T-helper 2 cell treated with Interferon-gamma antibody and Interleukin-4, amounts not matched to agents 100 ng/mL and 5 ng/mL, for 36 hours (primary cell): Measurements from ENCODE around the gene CLCN2. TPM values are rescaled to one million over a fixed set of nuclear protein-coding genes. Genes with fewer than 3 reads are reported as not detected.
"Not testable (repeated sequence)": the region's sequence is repeated elsewhere in the genome, so short reads cannot be mapped to it uniquely, and the experiment has no call there.

ENCODE experiments used
- intact Hi-C: fragments of 100-400 bp; cut with micrococcal nuclease; formaldehyde crosslinking; loops from one replicate; pipeline ENCODE4 v1.15.1; 2023
- total RNA-seq: library from RNA; stranded (reverse); gene quantifications from 2 replicates; pipeline ENCODE4 v1.2.3, GENCODE V29; 2022

CLCN2 gene
- total RNA-seq, 1 donor from 2014 or later: 4.0 TPM

DNA sequence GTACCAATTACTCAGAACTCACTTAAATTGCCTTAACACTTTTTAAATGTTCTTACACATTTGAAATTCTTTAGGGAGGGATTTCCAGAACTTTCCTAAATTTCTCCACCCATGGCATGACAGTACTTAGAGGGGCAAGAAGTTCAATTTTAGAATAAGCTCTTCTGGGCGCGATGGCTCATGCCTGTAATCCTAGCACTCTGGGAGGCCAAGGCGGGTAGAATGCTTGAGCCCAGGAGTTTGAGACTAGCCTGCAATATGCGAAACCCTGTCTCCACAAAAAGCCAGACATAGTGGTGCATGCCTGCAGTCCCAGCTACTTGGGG is 13.4 kb downstream of the CLCN2 start:
- intact Hi-C loops: no loop called here

GRCh38 chr3:184347321-184348056 is 13.9 kb downstream of the CLCN2 start:
- intact Hi-C loops: no loop called here

DNA sequence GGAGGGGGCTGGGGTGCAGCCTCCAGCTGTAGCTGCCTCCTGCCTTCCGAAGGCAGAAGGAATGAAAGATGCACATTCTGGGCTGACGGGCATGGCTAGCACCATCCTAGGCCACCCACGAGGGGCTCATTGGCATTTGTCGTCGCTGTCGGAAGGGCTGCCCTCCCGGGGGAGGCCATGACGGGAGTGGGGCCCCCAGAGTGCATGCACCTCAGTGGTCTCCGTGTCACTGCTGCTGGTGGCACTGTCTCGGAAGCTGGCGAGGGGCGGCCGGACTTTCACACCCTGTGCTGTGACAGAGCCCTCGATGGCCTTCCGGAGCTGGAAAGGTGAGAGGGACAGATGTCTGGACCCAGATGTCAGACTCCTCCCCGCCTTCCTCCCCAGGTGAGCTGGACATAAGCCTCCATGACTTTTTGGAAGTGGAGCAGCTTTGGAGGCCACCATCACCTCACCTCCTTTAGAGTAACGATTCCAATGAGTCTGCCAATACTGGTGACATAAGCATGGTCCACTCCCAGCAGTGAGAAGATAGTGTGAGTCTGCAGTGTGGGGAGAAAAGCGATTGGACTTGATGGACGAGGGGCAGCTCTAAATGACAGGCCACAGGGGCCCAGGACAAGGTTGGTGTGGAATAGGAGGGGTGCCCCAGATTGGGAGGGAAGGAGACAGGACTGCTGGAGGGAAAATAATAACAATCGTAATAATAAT is 14.8 kb downstream of the CLCN2 start:
- intact Hi-C loops: no loop called here

DNA sequence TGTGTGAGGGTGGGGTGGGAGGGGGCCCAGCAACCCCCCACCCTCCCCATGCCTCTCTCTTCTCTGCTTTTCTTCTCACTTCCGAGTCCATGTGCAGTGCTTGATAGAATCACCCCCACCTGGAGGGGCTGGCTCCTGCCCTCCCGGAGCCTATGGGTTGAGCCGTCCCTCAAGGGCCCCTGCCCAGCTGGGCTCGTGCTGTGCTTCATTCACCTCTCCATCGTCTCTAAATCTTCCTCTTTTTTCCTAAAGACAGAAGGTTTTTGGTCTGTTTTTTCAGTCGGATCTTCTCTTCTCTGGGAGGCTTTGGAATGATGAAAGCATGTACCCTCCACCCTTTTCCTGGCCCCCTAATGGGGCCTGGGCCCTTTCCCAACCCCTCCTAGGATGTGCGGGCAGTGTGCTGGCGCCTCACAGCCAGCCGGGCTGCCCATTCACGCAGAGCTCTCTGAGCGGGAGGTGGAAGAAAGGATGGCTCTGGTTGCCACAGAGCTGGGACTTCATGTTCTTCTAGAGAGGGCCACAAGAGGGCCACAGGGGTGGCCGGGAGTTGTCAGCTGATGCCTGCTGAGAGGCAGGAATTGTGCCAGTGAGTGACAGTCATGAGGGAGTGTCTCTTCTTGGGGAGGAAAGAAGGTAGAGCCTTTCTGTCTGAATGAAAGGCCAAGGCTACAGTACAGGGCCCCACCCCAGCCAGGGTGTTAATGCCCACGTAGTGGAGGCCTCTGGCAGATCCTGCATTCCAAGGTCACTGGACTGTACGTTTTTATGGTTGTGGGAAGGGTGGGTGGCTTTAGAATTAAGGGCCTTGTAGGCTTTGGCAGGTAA is 15.9 kb downstream of the CLCN2 start:
- intact Hi-C loops: no loop called here

GRCh38 chr3:184344579-184345316 is 16.7 kb downstream of the CLCN2 start:
- intact Hi-C loops: no loop called here

- intact Hi-C loops: no loop called here
These were observed 18.1 kb downstream of the CLCN2 start for GRCh38 chr3:184343200-184343876.

GRCh38 chr3:184341925-184342324 is 19.5 kb downstream of the CLCN2 start:
- intact Hi-C loops: no loop called here

DNA sequence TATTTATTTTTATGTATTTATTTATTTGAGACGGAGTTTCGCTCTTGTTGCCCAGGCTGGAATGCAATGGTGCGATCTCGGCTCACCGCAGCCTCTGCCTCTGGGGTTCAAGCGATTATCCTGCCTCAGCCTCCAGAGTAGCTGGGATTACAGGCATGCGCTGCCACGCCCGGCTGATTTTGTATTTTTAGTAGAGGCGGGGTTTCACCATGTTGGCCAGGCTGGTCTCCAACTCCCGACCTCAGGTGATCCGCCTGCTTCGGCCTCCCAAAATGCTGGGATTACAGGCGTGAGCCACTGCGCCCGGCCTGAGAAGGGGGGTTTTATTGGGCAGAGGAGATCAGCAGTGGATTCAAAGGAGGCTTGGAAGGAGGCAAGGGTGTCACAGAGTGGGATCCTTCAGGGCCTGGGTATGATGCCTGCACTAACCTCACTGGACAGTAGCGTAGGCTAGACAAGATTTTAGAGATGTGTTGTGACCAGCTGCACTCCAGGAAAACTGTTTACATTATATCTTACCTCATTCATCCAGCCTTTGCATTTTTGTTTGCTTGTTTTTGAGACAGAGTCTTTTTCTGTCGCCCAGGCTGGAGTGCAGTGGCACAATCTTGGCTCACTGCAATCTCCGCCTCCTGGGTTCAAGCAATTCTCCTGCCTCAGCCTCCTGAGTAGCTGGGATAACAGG is 21.8 kb downstream of the CLCN2 start:
- intact Hi-C loops: not testable (repeated sequence)

DNA sequence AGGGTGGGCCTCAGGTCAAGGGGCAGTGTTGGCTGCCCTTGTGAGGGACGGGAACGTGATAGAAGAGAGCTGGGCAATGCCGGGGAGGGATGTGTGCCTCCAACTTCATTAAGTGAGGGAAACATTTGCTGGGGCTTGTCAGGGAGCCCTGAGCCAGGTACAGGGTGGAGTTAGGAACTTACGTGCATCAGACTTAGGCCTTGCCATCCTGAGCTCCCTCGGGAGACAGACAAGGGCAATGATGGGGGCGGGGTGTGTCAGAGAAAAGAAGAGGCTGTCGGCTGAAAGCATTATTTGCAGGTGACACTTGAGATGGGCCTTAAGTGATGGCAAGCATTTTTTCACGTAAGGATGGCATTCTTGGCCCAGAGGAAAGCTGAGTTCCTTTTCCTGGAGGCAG is 22.4 kb downstream of the CLCN2 start:
- intact Hi-C loops: no loop called here

DNA sequence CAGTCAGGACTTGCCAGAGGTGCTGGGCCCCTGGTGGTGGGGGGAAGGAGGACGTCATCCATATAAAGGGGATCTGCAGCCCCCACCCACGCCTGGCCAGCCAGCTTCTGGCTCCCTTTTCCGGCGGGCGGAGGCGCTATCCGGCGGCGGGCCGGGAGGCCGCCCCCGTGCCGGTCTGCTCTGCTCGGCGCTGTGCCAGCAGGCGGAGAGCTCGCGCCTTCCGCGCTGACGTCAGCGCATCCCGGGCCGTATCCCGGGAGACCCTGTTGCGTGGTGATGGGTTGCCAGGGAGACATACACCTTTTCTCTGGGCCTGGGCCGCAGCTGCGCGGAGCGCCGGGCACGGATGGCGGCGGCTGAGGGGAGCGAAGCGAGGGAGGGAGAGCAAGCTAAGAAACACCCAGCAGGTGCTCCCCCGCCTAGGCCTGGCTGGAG is 22.9 kb downstream of the CLCN2 start:
- intact Hi-C loops: no loop called here

GRCh38 chr3:184337981-184338380 is 23.4 kb downstream of the CLCN2 start:
- intact Hi-C loops: loop anchor here (2.0 kb wide), 1 partner anchor 17 kb away; no protein-coding TSS in a partner anchor

DNA sequence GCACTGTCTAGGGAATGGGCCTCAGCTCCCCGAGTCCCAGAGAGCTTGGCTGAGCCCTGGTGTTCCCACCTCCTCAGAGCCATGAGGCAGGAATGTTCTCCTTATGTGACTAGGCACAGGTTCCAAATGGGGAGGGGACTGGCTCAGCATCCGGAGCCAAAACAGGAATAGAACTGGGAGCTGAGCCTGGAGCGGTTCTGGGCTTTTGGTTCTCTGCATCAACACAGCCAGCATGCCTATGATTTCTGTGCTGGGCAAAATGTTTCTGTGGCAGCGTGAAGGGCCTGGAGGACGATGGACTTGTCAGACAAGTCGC is 24.0 kb downstream of the CLCN2 start, which contains the start of gene FAM131A:
Gene FAM131A, plus strand, starts transcription at position 202 of the 316 bp plus-strand sequence. Its CDS starts 31 bp downstream, at position 233.
- intact Hi-C loops: loop anchor here (2.0 kb wide), 1 partner anchor 17 kb away; no protein-coding TSS in a partner anchor

GRCh38 chr3:184336547-184337398 is 24.6 kb downstream of the CLCN2 start:
- intact Hi-C loops: loop anchor here (2.0 kb wide), 1 partner anchor 18 kb away; no protein-coding TSS in a partner anchor

- intact Hi-C loops: loop anchor here (1.0 to 2.0 kb wide), 4 partner anchors 19 to 37 kb away; partner anchors contain the start of genes EIF4G1 and PSMD2
These were observed 25.5 kb downstream of the CLCN2 start for GRCh38 chr3:184335661-184336546.

GRCh38 chr3:184335291-184335660 is 26.1 kb downstream of the CLCN2 start:
- intact Hi-C loops: loop anchor here (1.0 kb wide), 3 partner anchors 21 to 36 kb away; partner anchors contain the start of genes EIF4G1 and PSMD2

GRCh38 chr3:184334470-184335158 is 26.8 kb downstream of the CLCN2 start:
- intact Hi-C loops: loop anchor here (1.0 kb wide), 3 partner anchors 20 to 35 kb away; partner anchors contain the start of genes EIF4G1 and PSMD2

DNA sequence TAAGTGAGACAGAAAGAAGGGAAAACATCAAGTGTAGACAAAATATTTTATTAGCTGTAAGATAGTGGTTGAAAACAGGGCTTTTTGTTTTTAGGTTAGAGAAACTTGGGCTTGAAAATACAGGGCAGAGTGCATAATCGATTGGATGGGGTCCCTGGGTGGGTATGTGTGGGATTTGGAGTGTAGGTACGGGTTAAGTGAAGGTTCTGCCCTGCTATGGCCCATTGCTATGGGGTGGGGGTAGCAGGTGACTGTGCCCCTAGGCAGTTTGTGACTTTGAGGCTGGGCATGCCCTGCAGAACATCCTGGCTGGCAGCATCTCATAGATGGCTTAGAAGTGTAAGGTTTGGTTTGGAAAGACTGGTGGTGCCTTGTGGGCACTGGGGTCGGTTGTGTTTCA is 27.7 kb downstream of the CLCN2 start:
- intact Hi-C loops: no loop called here
